HG03060 (cell line): Measurements from ENCODE around the gene SQSTM1.
"Not testable (repeated sequence)": the region's sequence is repeated elsewhere in the genome, so short reads cannot be mapped to it uniquely, and the experiment has no call there.

Source experiments
- ATAC-seq: cut with Tn5 transposase; IDR thresholded peaks from one replicate; pipeline ENCODE4 v1.9.1; 2021; ENCODE audit warnings: low read depth, moderate number of reproducible peaks; ENCODE audit not compliant: unreplicated experiment

Gene SQSTM1

GRCh38 chr5:179820483-179821297 lies at the start of gene SQSTM1:
SQSTM1 (plus strand) TSS chr5:179820905; CDS start chr5:179820937, 32 bp downstream.
- no peak for ATAC-seq

GRCh38 chr5:179771311-179771895 lies 49.3 kb upstream of the SQSTM1 start:
- ATAC-seq = no peak

- no peak for ATAC-seq
Measured at GRCh38 chr5:179772351-179772750, 48.4 kb upstream of the SQSTM1 start.

- ATAC-seq = no peak
Measured at GRCh38 chr5:179773686-179774040, 47.0 kb upstream of the SQSTM1 start.

GRCh38 chr5:179774442-179774841 lies 46.3 kb upstream of the SQSTM1 start:
- no peak for ATAC-seq

- ATAC-seq = no peak
Measured at GRCh38 chr5:179776411-179776938, 44.2 kb upstream of the SQSTM1 start.

- ATAC-seq = no peak
Measured at GRCh38 chr5:179777456-179777855, 43.2 kb upstream of the SQSTM1 start.

- ATAC-seq = no peak
Measured at GRCh38 chr5:179777909-179778308, 42.8 kb upstream of the SQSTM1 start.

GRCh38 chr5:179778591-179778990 lies 42.1 kb upstream of the SQSTM1 start:
- no peak for ATAC-seq

- no peak for ATAC-seq
Measured at GRCh38 chr5:179779826-179780225, 40.9 kb upstream of the SQSTM1 start.

- ATAC-seq = no peak
Measured at GRCh38 chr5:179780362-179780761, 40.3 kb upstream of the SQSTM1 start.

GRCh38 chr5:179781846-179782245 lies 38.9 kb upstream of the SQSTM1 start:
- no peak for ATAC-seq

- ATAC-seq = no peak
Measured at GRCh38 chr5:179783128-179783527, 37.6 kb upstream of the SQSTM1 start.

- ATAC-seq = no peak
Measured at GRCh38 chr5:179786861-179787260, 33.8 kb upstream of the SQSTM1 start.

- no peak for ATAC-seq
Measured at GRCh38 chr5:179788193-179788854, 32.4 kb upstream of the SQSTM1 start.

- not testable (repeated sequence) for ATAC-seq
Measured at GRCh38 chr5:179789278-179789677, 31.4 kb upstream of the SQSTM1 start.

GRCh38 chr5:179791881-179792611 lies 28.7 kb upstream of the SQSTM1 start:
- ATAC-seq = no peak

- no peak for ATAC-seq
Measured at GRCh38 chr5:179792612-179793467, 27.9 kb upstream of the SQSTM1 start.

- ATAC-seq = no peak
Measured at GRCh38 chr5:179793468-179794139, 27.1 kb upstream of the SQSTM1 start, which contains the start of gene LTC4S. LTC4S (plus strand) TSS chr5:179793986; CDS start chr5:179794081, 95 bp downstream.
